HepG2 (cell line): ENCODE measurements around the gene RPLP2. TPM values are rescaled to one million over a fixed set of nuclear protein-coding genes. Genes with fewer than 3 reads are reported as not detected.

Experiments used
- BRD4 ChIP-seq: sonication (generic); formaldehyde crosslinking; IDR thresholded peaks from 2 replicates; pipeline ENCODE4 v1.4.0; 2020; ENCODE audit warnings: missing genetic modification reagents
- CHD4 ChIP-seq: fragments of 200-600 bp; sonication (generic); IDR thresholded peaks from 2 replicates; pipeline ENCODE4 v1.7.0; 2017; ENCODE audit warnings: mild to moderate bottlenecking, low read length, borderline replicate concordance
- NFRKB ChIP-seq: fragments of 450-650 bp; IDR thresholded peaks from 2 replicates; pipeline ENCODE4 v1.6.1; 2017
- POGZ ChIP-seq: sonication (generic); formaldehyde crosslinking; IDR thresholded peaks from 2 replicates; pipeline ENCODE4 v1.4.0; 2020; ENCODE audit warnings: mild to moderate bottlenecking, missing genetic modification reagents
- SIX4 ChIP-seq: sonication (generic); formaldehyde crosslinking; IDR thresholded peaks from 2 replicates; pipeline ENCODE4 v1.4.0; 2020; ENCODE audit warnings: missing genetic modification reagents
- XRCC5 ChIP-seq: fragments of 200-400 bp; formaldehyde crosslinking; optimal IDR thresholded peaks from 2 replicates; pipeline ENCODE3; 2017; ENCODE audit warnings: mild to moderate bottlenecking, low read length
- ZNF263 ChIP-seq: sonication (generic); formaldehyde crosslinking; IDR thresholded peaks from 2 replicates; pipeline ENCODE4 v1.4.0; 2020; ENCODE audit warnings: missing genetic modification reagents
- ZNF703 ChIP-seq: sonication (generic); formaldehyde crosslinking; IDR thresholded peaks from 2 replicates; pipeline ENCODE4 v1.5.1; 2020; ENCODE audit warnings: missing genetic modification reagents, mild to moderate bottlenecking, moderate library complexity, borderline replicate concordance
- ZNF775 ChIP-seq: sonication (generic); formaldehyde crosslinking; IDR thresholded peaks from 2 replicates; pipeline ENCODE4 v1.4.0; 2020; ENCODE audit warnings: missing genetic modification reagents, mild to moderate bottlenecking, moderate library complexity, borderline replicate concordance
- ZSCAN21 ChIP-seq: sonication (generic); formaldehyde crosslinking; IDR thresholded peaks from 2 replicates; pipeline ENCODE4 v1.8.0; 2022; ENCODE audit warnings: mild to moderate bottlenecking, missing genetic modification reagents, moderate library complexity, borderline replicate concordance
- polyA plus RNA-seq, 8 experiments: library from polyadenylated mRNA; depleted of rRNA in 3 of 8; stranded (reverse) in 7 of 8; unstranded in 1 of 8; fragments of >200 nt; fragmentation: Illumina TruSeq in 4 of 8; extraction: Trizol in 4 of 8; gene quantifications; 2 replicates each; pipeline versions ENCODE4 v1.2.1 to v1.2.3, GENCODE V29; 2011 to 2016; ENCODE audit warnings: low read depth in 4 of 8, missing spikeins in 1 of 8, mixed read lengths in 1 of 8; ENCODE audit not compliant: insufficient read depth in 1 of 8
- total RNA-seq, 5 experiments: library from RNA; depleted of rRNA; stranded (reverse); fragments of >200 nt; fragmentation: Illumina TruSeq; extraction: Trizol; gene quantifications; 2 replicates each; pipeline ENCODE4 v1.2.3, GENCODE V29; 2016; ENCODE audit warnings: low read depth in 1 of 5
- TF ChIP-seq, protein P1 (sequence below): sonication (generic); formaldehyde crosslinking; IDR thresholded peaks from 2 replicates; pipeline ENCODE4 v1.4.0; 2020; ENCODE audit warnings: mild to moderate bottlenecking, missing genetic modification reagents
- TF ChIP-seq, protein P2 (sequence below): sonication (generic); formaldehyde crosslinking; IDR thresholded peaks from 2 replicates; pipeline ENCODE4 v1.4.0; 2020; ENCODE audit warnings: mild to moderate bottlenecking, low read depth, missing genetic modification reagents
- TF ChIP-seq, protein P3 (sequence below), 2 experiments: fragments of 450-650 bp in 1 of 2; sonication (generic) in 1 of 2; formaldehyde crosslinking in 1 of 2; IDR thresholded peaks; 2 replicates each; pipeline versions ENCODE4 v1.6.1 to v1.8.0; 2016 to 2022; ENCODE audit warnings: antibody characterized with exemption in 1 of 2, mild to moderate bottlenecking in 1 of 2, missing genetic modification reagents in 1 of 2
- TF ChIP-seq, protein P4 (sequence below): IDR thresholded peaks from 2 replicates; pipeline ENCODE4 v1.6.1; 2016; ENCODE audit warnings: missing compliant biosample characterization, missing genetic modification reagents, borderline replicate concordance
- TF ChIP-seq, protein P5 (sequence below): sonication (generic); formaldehyde crosslinking; IDR thresholded peaks from 2 replicates; pipeline ENCODE4 v1.5.0; 2020; ENCODE audit warnings: missing genetic modification reagents

Gene RPLP2
- total and polyA plus RNA-seq, 2 of the 13 experiments (the other 11 are each of a cell fraction or from before 2014, with no cell fraction given), result 978 to 2,106 TPM

DNA sequence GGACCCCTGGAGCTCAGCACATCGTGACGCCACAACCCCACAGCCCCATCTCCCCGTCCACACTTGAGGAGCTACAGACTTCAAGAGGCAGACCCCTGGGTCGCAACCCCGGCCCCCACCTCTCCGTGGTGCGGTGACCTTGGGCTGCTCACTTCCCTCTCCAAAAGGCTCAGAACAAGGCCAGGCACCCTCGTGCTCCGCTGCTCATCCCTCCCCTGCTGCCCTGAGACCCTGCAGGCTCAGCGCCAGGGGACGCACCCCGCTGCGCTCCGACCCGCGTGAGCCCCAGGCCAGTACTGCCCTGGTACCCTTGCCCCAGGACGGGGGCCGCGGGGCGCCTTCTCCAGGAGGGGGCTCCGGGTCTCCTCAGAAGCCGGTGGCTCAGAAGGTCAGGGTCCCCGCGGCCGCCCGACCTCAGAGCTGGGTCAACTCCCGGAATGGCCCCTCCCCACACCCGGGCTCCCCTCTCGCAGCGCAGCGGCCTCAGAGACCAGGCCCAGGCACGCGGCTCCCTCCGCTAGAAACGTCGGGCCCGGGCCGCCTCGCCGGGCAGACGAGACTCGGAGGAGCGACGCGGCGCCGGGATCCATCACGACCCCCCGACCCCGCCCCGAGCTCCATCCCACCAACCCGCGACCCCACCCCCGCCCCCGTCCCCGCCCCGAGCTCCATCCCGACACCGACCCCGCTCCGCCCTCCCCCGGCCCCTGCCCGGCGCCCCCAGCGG, 33.0 kb upstream of the RPLP2 start (continued):
- TF ChIP-seq, protein P1, sequence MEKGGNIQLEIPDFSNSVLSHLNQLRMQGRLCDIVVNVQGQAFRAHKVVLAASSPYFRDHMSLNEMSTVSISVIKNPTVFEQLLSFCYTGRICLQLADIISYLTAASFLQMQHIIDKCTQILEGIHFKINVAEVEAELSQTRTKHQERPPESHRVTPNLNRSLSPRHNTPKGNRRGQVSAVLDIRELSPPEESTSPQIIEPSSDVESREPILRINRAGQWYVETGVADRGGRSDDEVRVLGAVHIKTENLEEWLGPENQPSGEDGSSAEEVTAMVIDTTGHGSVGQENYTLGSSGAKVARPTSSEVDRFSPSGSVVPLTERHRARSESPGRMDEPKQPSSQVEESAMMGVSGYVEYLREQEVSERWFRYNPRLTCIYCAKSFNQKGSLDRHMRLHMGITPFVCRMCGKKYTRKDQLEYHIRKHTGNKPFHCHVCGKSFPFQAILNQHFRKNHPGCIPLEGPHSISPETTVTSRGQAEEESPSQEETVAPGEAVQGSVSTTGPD (CRISPR knock-in tag), result no peak
- TF ChIP-seq SIX4 (CRISPR knock-in tag) (no peak), NFRKB (no peak), ZNF775 (CRISPR knock-in tag) (no peak), ZNF263 (CRISPR knock-in tag) (peak; percentile 29; the same call in 1 of the 2 replicates), ZNF703 (no peak), BRD4 (no peak), ZSCAN21 (CRISPR knock-in tag) (no peak), POGZ (CRISPR knock-in tag) (no peak), CHD4 (no peak), XRCC5 (no peak)
- TF ChIP-seq, protein P2, sequence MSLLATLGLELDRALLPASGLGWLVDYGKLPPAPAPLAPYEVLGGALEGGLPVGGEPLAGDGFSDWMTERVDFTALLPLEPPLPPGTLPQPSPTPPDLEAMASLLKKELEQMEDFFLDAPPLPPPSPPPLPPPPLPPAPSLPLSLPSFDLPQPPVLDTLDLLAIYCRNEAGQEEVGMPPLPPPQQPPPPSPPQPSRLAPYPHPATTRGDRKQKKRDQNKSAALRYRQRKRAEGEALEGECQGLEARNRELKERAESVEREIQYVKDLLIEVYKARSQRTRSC (CRISPR knock-in tag), result 0 out of 2 replicates have a peak, but pooled peaks have one; percentile 42
- TF ChIP-seq, protein P3, sequence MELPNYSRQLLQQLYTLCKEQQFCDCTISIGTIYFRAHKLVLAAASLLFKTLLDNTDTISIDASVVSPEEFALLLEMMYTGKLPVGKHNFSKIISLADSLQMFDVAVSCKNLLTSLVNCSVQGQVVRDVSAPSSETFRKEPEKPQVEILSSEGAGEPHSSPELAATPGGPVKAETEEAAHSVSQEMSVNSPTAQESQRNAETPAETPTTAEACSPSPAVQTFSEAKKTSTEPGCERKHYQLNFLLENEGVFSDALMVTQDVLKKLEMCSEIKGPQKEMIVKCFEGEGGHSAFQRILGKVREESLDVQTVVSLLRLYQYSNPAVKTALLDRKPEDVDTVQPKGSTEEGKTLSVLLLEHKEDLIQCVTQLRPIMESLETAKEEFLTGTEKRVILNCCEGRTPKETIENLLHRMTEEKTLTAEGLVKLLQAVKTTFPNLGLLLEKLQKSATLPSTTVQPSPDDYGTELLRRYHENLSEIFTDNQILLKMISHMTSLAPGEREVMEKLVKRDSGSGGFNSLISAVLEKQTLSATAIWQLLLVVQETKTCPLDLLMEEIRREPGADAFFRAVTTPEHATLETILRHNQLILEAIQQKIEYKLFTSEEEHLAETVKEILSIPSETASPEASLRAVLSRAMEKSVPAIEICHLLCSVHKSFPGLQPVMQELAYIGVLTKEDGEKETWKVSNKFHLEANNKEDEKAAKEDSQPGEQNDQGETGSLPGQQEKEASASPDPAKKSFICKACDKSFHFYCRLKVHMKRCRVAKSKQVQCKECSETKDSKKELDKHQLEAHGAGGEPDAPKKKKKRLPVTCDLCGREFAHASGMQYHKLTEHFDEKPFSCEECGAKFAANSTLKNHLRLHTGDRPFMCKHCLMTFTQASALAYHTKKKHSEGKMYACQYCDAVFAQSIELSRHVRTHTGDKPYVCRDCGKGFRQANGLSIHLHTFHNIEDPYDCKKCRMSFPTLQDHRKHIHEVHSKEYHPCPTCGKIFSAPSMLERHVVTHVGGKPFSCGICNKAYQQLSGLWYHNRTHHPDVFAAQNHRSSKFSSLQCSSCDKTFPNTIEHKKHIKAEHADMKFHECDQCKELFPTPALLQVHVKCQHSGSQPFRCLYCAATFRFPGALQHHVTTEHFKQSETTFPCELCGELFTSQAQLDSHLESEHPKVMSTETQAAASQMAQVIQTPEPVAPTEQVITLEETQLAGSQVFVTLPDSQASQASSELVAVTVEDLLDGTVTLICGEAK (IDR thresholded peaks at IDR 0.05), result no peak
- TF ChIP-seq, protein P3 (CRISPR knock-in tag; IDR thresholded peaks at IDR 0.05), result 0 out of 2 replicates have a peak, but pooled peaks have one; percentile 6
- TF ChIP-seq, protein P4, sequence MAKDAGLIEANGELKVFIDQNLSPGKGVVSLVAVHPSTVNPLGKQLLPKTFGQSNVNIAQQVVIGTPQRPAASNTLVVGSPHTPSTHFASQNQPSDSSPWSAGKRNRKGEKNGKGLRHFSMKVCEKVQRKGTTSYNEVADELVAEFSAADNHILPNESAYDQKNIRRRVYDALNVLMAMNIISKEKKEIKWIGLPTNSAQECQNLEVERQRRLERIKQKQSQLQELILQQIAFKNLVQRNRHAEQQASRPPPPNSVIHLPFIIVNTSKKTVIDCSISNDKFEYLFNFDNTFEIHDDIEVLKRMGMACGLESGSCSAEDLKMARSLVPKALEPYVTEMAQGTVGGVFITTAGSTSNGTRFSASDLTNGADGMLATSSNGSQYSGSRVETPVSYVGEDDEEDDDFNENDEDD (CRISPR knock-in tag), result no peak
- TF ChIP-seq, protein P5, sequence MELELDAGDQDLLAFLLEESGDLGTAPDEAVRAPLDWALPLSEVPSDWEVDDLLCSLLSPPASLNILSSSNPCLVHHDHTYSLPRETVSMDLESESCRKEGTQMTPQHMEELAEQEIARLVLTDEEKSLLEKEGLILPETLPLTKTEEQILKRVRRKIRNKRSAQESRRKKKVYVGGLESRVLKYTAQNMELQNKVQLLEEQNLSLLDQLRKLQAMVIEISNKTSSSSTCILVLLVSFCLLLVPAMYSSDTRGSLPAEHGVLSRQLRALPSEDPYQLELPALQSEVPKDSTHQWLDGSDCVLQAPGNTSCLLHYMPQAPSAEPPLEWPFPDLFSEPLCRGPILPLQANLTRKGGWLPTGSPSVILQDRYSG (CRISPR knock-in tag), result no peak
